SK-N-SH (cell line): ENCODE data around the gene TOP3B. TPM values are rescaled to one million over a fixed set of nuclear protein-coding genes. Genes with fewer than 3 reads are reported as not detected.

Source experiments
- CTCF ChIA-PET: fragments of 300-600, 350-600 bp; formaldehyde crosslinking; extraction: SDS; loops from one replicate; lab custom pipeline; 2021; lab: Yijun Ruan, JAX
- POLR2A ChIA-PET: fragments of 350-600 bp; sonication (Branson Sonifier 250); formaldehyde crosslinking; extraction: SDS; loops from one replicate; lab custom pipeline; 2020; ENCODE audit warnings: antibody characterized with exemption, inconsistent platforms; lab: Yijun Ruan, JAX
- DNase-seq: peaks from one replicate; pipeline ENCODE4 v3.0.0; 2012
- H2AFZ ChIP-seq: fragments of 200-600 bp; sonication (generic); 2 replicates; pipeline ENCODE4 v1.8.1; 2016; ENCODE audit warnings: antibody characterized with exemption, mild to moderate bottlenecking, low read depth
- H3F3A ChIP-seq: fragments of 200-600 bp; sonication (generic); replicated peaks from 2 replicates; pipeline ENCODE3; 2016; ENCODE audit warnings: antibody characterized with exemption, mild to moderate bottlenecking; ENCODE audit not compliant: insufficient read depth
- H3K27ac ChIP-seq, 2 experiments: fragments of 200-500 bp in 1 of 2; fragments of 200-600 bp in 1 of 2; sonication (Bioruptor generic) in 1 of 2; sonication (generic), shearing (Covaris generic) in 1 of 2; 2 replicates each; pipeline versions ENCODE4 v1.5.1 to v1.6.1; 2014 to 2016; ENCODE audit warnings: low read depth in 2 of 2, inconsistent platforms in 1 of 2, low read length in 1 of 2, mild to moderate bottlenecking in 1 of 2, mixed read lengths in 1 of 2
- H3K27me3 ChIP-seq: fragments of 200-600 bp; sonication (generic), shearing (Covaris generic); 2 replicates; pipeline ENCODE4 v1.6.1; 2016; ENCODE audit warnings: mixed run types; ENCODE audit not compliant: insufficient read depth
- H3K36me3 ChIP-seq, 2 experiments: fragments of 200-500 bp in 1 of 2; fragments of 200-600 bp in 1 of 2; sonication (Bioruptor generic) in 1 of 2; sonication (generic) in 1 of 2; replicated peaks in 1 of 2; 2 replicates each; pipeline versions ENCODE3 to v1.5.1; 2014 to 2016; ENCODE audit warnings: low read length in 1 of 2, mild to moderate bottlenecking in 1 of 2; ENCODE audit not compliant: insufficient read depth in 2 of 2, control insufficient read depth in 1 of 2
- H3K4me1 ChIP-seq, 2 experiments: fragments of 200-500 bp in 1 of 2; fragments of 200-600 bp in 1 of 2; sonication (Bioruptor generic) in 1 of 2; sonication (generic), shearing (Covaris generic) in 1 of 2; 2 replicates each; pipeline versions ENCODE4 v1.5.1 to v1.6.1; 2014 to 2016; ENCODE audit warnings: low read depth in 1 of 2, low read length in 1 of 2, mixed run types in 1 of 2; ENCODE audit not compliant: insufficient read depth in 2 of 2, control insufficient read depth in 1 of 2
- H3K4me2 ChIP-seq: fragments of 200-600 bp; sonication (generic), shearing (Covaris generic); 2 replicates; pipeline ENCODE4 v1.6.1; 2017; ENCODE audit warnings: mixed run types
- H3K4me3 ChIP-seq, 2 experiments: fragments of 200-500 bp in 1 of 2; fragments of 200-600 bp in 1 of 2; sonication (Bioruptor generic) in 1 of 2; sonication (generic), shearing (Covaris generic) in 1 of 2; 2 replicates each; pipeline versions ENCODE4 v1.5.1 to v1.8.1; 2014 to 2016; ENCODE audit warnings: low read depth in 2 of 2, inconsistent platforms in 1 of 2, low read length in 1 of 2, mild to moderate bottlenecking in 1 of 2, mixed read lengths in 1 of 2, moderate library complexity in 1 of 2
- H3K79me2 ChIP-seq: fragments of 200-600 bp; sonication (generic); 2 replicates; pipeline ENCODE4 v1.8.1; 2017; ENCODE audit warnings: mild to moderate bottlenecking; ENCODE audit not compliant: insufficient read depth
- H3K9ac ChIP-seq: fragments of 200-600 bp; sonication (generic); 2 replicates; pipeline ENCODE4 v1.6.1; 2017; ENCODE audit warnings: mixed run types
- H3K9me2 ChIP-seq: fragments of 200-600 bp; sonication (generic); 2 replicates; pipeline ENCODE4 v1.6.1; 2017; ENCODE audit warnings: mixed run types
- H3K9me3 ChIP-seq: fragments of 200-600 bp; sonication (generic); 2 replicates; pipeline ENCODE4 v1.6.1; 2017; ENCODE audit warnings: mixed run types, mild to moderate bottlenecking, moderate library complexity
- H4K20me1 ChIP-seq: fragments of 200-600 bp; sonication (generic); 2 replicates; pipeline ENCODE4 v1.6.1; 2017; ENCODE audit warnings: mild to moderate bottlenecking, mixed run types; ENCODE audit not compliant: insufficient read depth
- CHD2 ChIP-seq: fragments of 150-350 bp; IDR thresholded peaks from 2 replicates; pipeline ENCODE4 v1.6.1; 2018; ENCODE audit warnings: low read length; ENCODE audit not compliant: partially characterized antibody
- CTCF ChIP-seq: fragments of 200-600 bp; sonication (generic); IDR thresholded peaks from 2 replicates; pipeline ENCODE4 v1.6.1; 2017; ENCODE audit warnings: antibody characterized with exemption, mild to moderate bottlenecking, moderate library complexity
- ELF1 ChIP-seq: IDR thresholded peaks from 2 replicates; pipeline ENCODE4 v1.4.0; 2012
- FOXJ3 ChIP-seq: sonication (generic); formaldehyde crosslinking; IDR thresholded peaks from 2 replicates; pipeline ENCODE4 v1.5.1; 2020; ENCODE audit warnings: mild to moderate bottlenecking, missing genetic modification reagents
- FOXM1 ChIP-seq: IDR thresholded peaks from 2 replicates; pipeline ENCODE4 v1.4.0; 2012; ENCODE audit warnings: low read depth, mild to moderate bottlenecking
- JUND ChIP-seq: IDR thresholded peaks from 2 replicates; pipeline ENCODE4 v1.4.0; 2012
- MAX ChIP-seq: IDR thresholded peaks from 2 replicates; pipeline ENCODE4 v1.4.0; 2012; ENCODE audit warnings: low read depth
- MXI1 ChIP-seq: IDR thresholded peaks from 2 replicates; pipeline ENCODE4 v1.6.1; 2012; ENCODE audit warnings: mild to moderate bottlenecking, low read depth, low read length, improper control_type of control experiment
- NFIC ChIP-seq: IDR thresholded peaks from 2 replicates; pipeline ENCODE4 v1.4.0; 2012; ENCODE audit warnings: borderline replicate concordance
- NRF1 ChIP-seq: IDR thresholded peaks from 2 replicates; pipeline ENCODE4 v1.6.1; 2012; ENCODE audit warnings: low read depth, mild to moderate bottlenecking, low read length
- PBX3 ChIP-seq: IDR thresholded peaks from 2 replicates; pipeline ENCODE4; 2012
- RAD21 ChIP-seq: IDR thresholded peaks from 2 replicates; pipeline ENCODE4 v1.6.1; 2012; ENCODE audit warnings: mild to moderate bottlenecking, low read length
- RCOR1 ChIP-seq: fragments of 150-350 bp; IDR thresholded peaks from 2 replicates; pipeline ENCODE4 v1.6.1; 2017; ENCODE audit warnings: antibody characterized with exemption, low read length
- RXRA ChIP-seq: IDR thresholded peaks from 2 replicates; pipeline ENCODE4 v1.4.0; 2012; ENCODE audit warnings: low read depth, mild to moderate bottlenecking, borderline replicate concordance
- TAF1 ChIP-seq: IDR thresholded peaks from 2 replicates; pipeline ENCODE4 v1.6.1; 2012; ENCODE audit warnings: low read depth, mild to moderate bottlenecking, low read length, moderate library complexity, borderline replicate concordance
- TCF12 ChIP-seq: IDR thresholded peaks from 2 replicates; pipeline ENCODE4 v1.4.0; 2012
- USF2 ChIP-seq: fragments of 150-350 bp; IDR thresholded peaks from 2 replicates; pipeline ENCODE4 v1.6.1; 2017; ENCODE audit warnings: antibody characterized with exemption, low read length, low read depth, borderline replicate concordance
- YY1 ChIP-seq: IDR thresholded peaks from 2 replicates; pipeline ENCODE4 v1.4.0; 2012; ENCODE audit warnings: low read depth, mild to moderate bottlenecking
- ZBTB33 ChIP-seq: IDR thresholded peaks from 2 replicates; pipeline ENCODE4 v1.4.0; 2012; ENCODE audit warnings: low read depth, borderline replicate concordance
- WGBS: methylation state at CpG from one replicate; pipeline ENCODE4 v1.1.6; 2017; ENCODE audit warnings: low lambda C conversion rate; 5-methylcytosine and 5-hydroxymethylcytosine counted together
- polyA plus RNA-seq, 3 experiments: library from polyadenylated mRNA; depleted of rRNA; stranded (reverse); fragments of >200 nt; gene quantifications; 2 replicates each; pipeline ENCODE4 v1.2.3, GENCODE V29; 2012

TOP3B gene
- polyA plus RNA-seq, 1 of the 3 experiments (the other 2 are of a cell fraction): 14.4 TPM

- Histone ChIP-seq H3K4me1 (peaks cover 24 to 25% of the 10 kb centered on the region in 2 experiments; a peak in 3 of 4 replicates), H4K20me1 (no peaks in the 10 kb centered on the region), H3F3A (peaks cover 10% of the 10 kb centered on the region), H3K79me2 (peaks cover 58% of the 10 kb centered on the region), H3K4me3 (no peak overlapping the region), H2AFZ (no peak overlapping the region), H3K27me3 (no peaks in the 10 kb centered on the region), H3K9me3 (no peaks in the 10 kb centered on the region), H3K9ac (no peak overlapping the region), H3K27ac (peak overlapping the region in 1 of 2 experiments; percentile 66; a peak in 1 of 4 replicates), H3K4me2 (no peak overlapping the region), H3K9me2 (no peaks in the 10 kb centered on the region), H3K36me3 (peaks cover 5 to 20% of the 10 kb centered on the region in 2 experiments)
- CTCF ChIA-PET: interaction anchor here (3.1 to 9.7 kb wide), 2 partner anchors 10 to 24 kb away, joined by 13 to 173 read pairs; no protein-coding TSS in a partner anchor
- no peak for DNase-seq
- WGBS: 98% methylated on average over 4 of the region's 8 CpGs
- TF ChIP-seq TCF12 (no peak), RCOR1 (no peak), MXI1 (no peak), JUND (no peak), FOXJ3 (CRISPR knock-in tag) (no peak), NFIC (no peak), ZBTB33 (no peak), FOXM1 (no peak), YY1 (no peak), RAD21 (no peak), NRF1 (no peak)
- POLR2A ChIA-PET: no interaction called here
These were observed 34.2 kb downstream of the TOP3B start for GRCh38 chr22:21948390-21948789.

GRCh38 chr22:21947040-21948014 is 35.3 kb downstream of the TOP3B start:
- no peaks in the 10 kb centered on the region for H4K20me1 ChIP-seq
- POLR2A ChIA-PET: no interaction called here
- DNase-seq: peak; percentile 57

More at GRCh38 chr22:21947040-21948014, 35.3 kb downstream of the TOP3B start:
- Histone ChIP-seq H3K27ac (peak overlapping the region in 1 of 2 experiments; percentile 66; a peak in 2 of 4 replicates), H3K4me2 (peak overlapping the region; percentile 36), H3K9me3 (no peaks in the 10 kb centered on the region), H3K36me3 (peaks cover 9 to 20% of the 10 kb centered on the region in 2 experiments), H3K4me3 (no peak overlapping the region), H3F3A (peaks cover 17% of the 10 kb centered on the region), H2AFZ (no peak overlapping the region), H3K9ac (peak overlapping the region; percentile 29; the same call in 1 of the 2 replicates), H3K79me2 (peaks cover 58% of the 10 kb centered on the region), H3K27me3 (no peaks in the 10 kb centered on the region), H3K4me1 (peaks cover 26 to 34% of the 10 kb centered on the region in 2 experiments; a peak in 3 of 4 replicates), H3K9me2 (no peaks in the 10 kb centered on the region)
- CTCF ChIA-PET: interaction anchor here (0.5 to 9.7 kb wide), 3 partner anchors 9 to 71 kb away, joined by 3 to 173 read pairs (median 3); no protein-coding TSS in a partner anchor
- TF ChIP-seq USF2 (no peak), PBX3 (no peak), CHD2 (no peak), RXRA (no peak), FOXJ3 (CRISPR knock-in tag) (no peak), TCF12 (no peak), CTCF (peak; percentile 56), FOXM1 (no peak), MAX (no peak), ELF1 (no peak), JUND (no peak), RAD21 (peak; percentile 42), TAF1 (no peak)
- 81% methylated on average over 16 of the region's 16 CpGs for WGBS
